Liver (tissue), 9 donors: ENCODE measurements around the gene TMPRSS3. TPM values are rescaled to one million over a fixed set of nuclear protein-coding genes. Genes with fewer than 3 reads are reported as not detected.

Experiments used
- DNase-seq: peaks from one replicate; pipeline ENCODE4 v3.0.0-alpha.2; 2017; ENCODE audit warnings: low spot score
- H3K27ac ChIP-seq, 2 donors: one replicate each; pipeline ENCODE4 v1.7.0; 2013; ENCODE audit warnings: inconsistent platforms in 2 of 2, low read length in 2 of 2, control low read depth in 1 of 2, low read depth in 1 of 2, mild to moderate bottlenecking in 1 of 2
- H3K27me3 ChIP-seq, 4 donors: one replicate each; pipeline versions ENCODE4 v1.6.1 to v1.7.0; 2013; ENCODE audit warnings: low read length in 3 of 4, inconsistent platforms in 1 of 4, mild to moderate bottlenecking in 1 of 4, moderate library complexity in 1 of 4; ENCODE audit not compliant: control insufficient read depth in 4 of 4, insufficient read depth in 4 of 4
- H3K36me3 ChIP-seq, 4 donors: one replicate each; pipeline versions ENCODE4 v1.6.1 to v1.7.0; 2013; ENCODE audit warnings: low read length in 3 of 4, mild to moderate bottlenecking in 3 of 4, low read depth in 1 of 4, moderate library complexity in 1 of 4; ENCODE audit not compliant: control insufficient read depth in 4 of 4, insufficient read depth in 3 of 4
- H3K4me1 ChIP-seq, 4 donors: one replicate each; pipeline versions ENCODE4 v1.6.1 to v1.7.0; 2013; ENCODE audit warnings: low read length in 3 of 4, mild to moderate bottlenecking in 3 of 4, moderate library complexity in 1 of 4; ENCODE audit not compliant: control insufficient read depth in 4 of 4, insufficient read depth in 4 of 4
- H3K4me3 ChIP-seq, 3 donors: one replicate each; pipeline versions ENCODE4 v1.6.1 to v1.7.0; 2013; ENCODE audit warnings: low read length in 3 of 3, control low read depth in 1 of 3, low read depth in 1 of 3, mild to moderate bottlenecking in 1 of 3
- H3K9ac ChIP-seq, 2 donors: one replicate each; pipeline ENCODE4 v1.7.0; 2013; ENCODE audit warnings: low read length in 2 of 2, mild to moderate bottlenecking in 2 of 2, moderate library complexity in 2 of 2, control low read depth in 1 of 2, low read depth in 1 of 2
- H3K9me3 ChIP-seq, 4 donors: one replicate each; pipeline versions ENCODE4 v1.6.1 to v1.7.0; 2013; ENCODE audit warnings: low read length in 3 of 4; ENCODE audit not compliant: control insufficient read depth in 4 of 4
- EGR1 ChIP-seq, 2 donors: IDR thresholded peaks; 2 replicates each; pipeline ENCODE4 v1.6.1; 2016 to 2018; ENCODE audit warnings: antibody characterized with exemption in 2 of 2, low read depth in 2 of 2
- FOXA1 ChIP-seq: IDR thresholded peaks from 2 replicates; pipeline ENCODE4 v1.6.1; 2016; ENCODE audit warnings: antibody characterized with exemption
- FOXA2 ChIP-seq: IDR thresholded peaks from 2 replicates; pipeline ENCODE4 v1.6.1; 2016; ENCODE audit warnings: antibody characterized with exemption
- GABPA ChIP-seq, 2 donors: IDR thresholded peaks in 1 of 2; conservative IDR thresholded peaks in 1 of 2; 2 replicates each; pipeline ENCODE4 v1.6.1; 2016; ENCODE audit warnings: antibody characterized with exemption in 2 of 2, mild to moderate bottlenecking in 1 of 2, moderate library complexity in 1 of 2
- HNF4A ChIP-seq, 2 donors: conservative IDR thresholded peaks; 2 replicates each; pipeline ENCODE4 v1.6.1; 2016; ENCODE audit warnings: antibody characterized with exemption in 2 of 2, mild to moderate bottlenecking in 2 of 2
- HNF4G ChIP-seq: IDR thresholded peaks from 2 replicates; pipeline ENCODE4 v1.6.1; 2016; ENCODE audit warnings: antibody characterized with exemption
- JUND ChIP-seq, 2 donors: IDR thresholded peaks; 2 replicates each; pipeline ENCODE4 v1.6.1; 2016; ENCODE audit warnings: antibody characterized with exemption in 2 of 2
- NR2F2 ChIP-seq: IDR thresholded peaks from 2 replicates; pipeline ENCODE4 v1.6.1; 2016; ENCODE audit warnings: antibody characterized with exemption
- RAD21 ChIP-seq, 2 donors: IDR thresholded peaks; 2 replicates each; pipeline ENCODE4 v1.6.1; 2016; ENCODE audit warnings: antibody characterized with exemption in 2 of 2, mild to moderate bottlenecking in 2 of 2
- RXRA ChIP-seq, 2 donors: IDR thresholded peaks; 2 replicates each; pipeline ENCODE4 v1.6.1; 2017 to 2018; ENCODE audit warnings: antibody characterized with exemption in 2 of 2, mild to moderate bottlenecking in 1 of 2
- SP1 ChIP-seq: IDR thresholded peaks from 2 replicates; pipeline ENCODE4 v1.6.1; 2018; ENCODE audit warnings: antibody characterized with exemption, mild to moderate bottlenecking
- TAF1 ChIP-seq: conservative IDR thresholded peaks from 2 replicates; pipeline ENCODE4 v1.6.1; 2016; ENCODE audit warnings: antibody characterized with exemption, mild to moderate bottlenecking
- YY1 ChIP-seq: IDR thresholded peaks from 2 replicates; pipeline ENCODE4 v1.6.1; 2016; ENCODE audit warnings: antibody characterized with exemption, mild to moderate bottlenecking
- WGBS: extraction: QIAGEN DNeasy Blood & Tissue Kit; methylation state at CpG from one replicate; pipeline ENCODE4 v1.1.7; 2013; 5-methylcytosine and 5-hydroxymethylcytosine counted together
- polyA plus RNA-seq, 2 donors: library from polyadenylated mRNA; stranded (reverse) in 1 of 2; unstranded in 1 of 2; fragments of 200-250 nt in 1 of 2; fragments of >200 nt in 1 of 2; fragmentation: Nextera tagmentation in 1 of 2; extraction: Ambion mirVana in 1 of 2; gene quantifications; one replicate each; pipeline versions ENCODE4 v1.2.1 to v1.2.3, GENCODE V29; 2013 to 2015
- total RNA-seq, 2 donors: library from RNA; depleted of rRNA; stranded (reverse); fragments of >200 nt; gene quantifications; one replicate each; pipeline ENCODE4 v1.2.3, GENCODE V29; 2014
- TF ChIP-seq, protein P1 (sequence below): IDR thresholded peaks from 2 replicates; pipeline ENCODE4 v1.6.1; 2016; ENCODE audit warnings: antibody characterized with exemption
- TF ChIP-seq, protein P2 (sequence below): IDR thresholded peaks from 2 replicates; pipeline ENCODE4 v1.6.1; 2016; ENCODE audit warnings: antibody characterized with exemption
- TF ChIP-seq, protein P3 (sequence below): IDR thresholded peaks from 2 replicates; pipeline ENCODE4 v1.6.1; 2016; ENCODE audit warnings: antibody characterized with exemption
- TF ChIP-seq, protein P4 (sequence below): IDR thresholded peaks from 2 replicates; pipeline ENCODE4 v1.6.1; 2016; ENCODE audit warnings: antibody characterized with exemption, mild to moderate bottlenecking
- TF ChIP-seq, protein P5 (sequence below): fragments of 150-350 bp; IDR thresholded peaks from 2 replicates; pipeline ENCODE4 v1.5.1; 2017; ENCODE audit warnings: improper control_type of control experiment, low read depth, low read length; ENCODE audit not compliant: missing input control
- donor health status: healthy.
- donor health status: healthy.
- donor health status: healthy.
- donor health status: healthy.
- donor health status: healthy.

TMPRSS3 gene
- total and polyA plus RNA-seq, 4 donors: 0.25 to 0.50 TPM; not detected in 2

DNA sequence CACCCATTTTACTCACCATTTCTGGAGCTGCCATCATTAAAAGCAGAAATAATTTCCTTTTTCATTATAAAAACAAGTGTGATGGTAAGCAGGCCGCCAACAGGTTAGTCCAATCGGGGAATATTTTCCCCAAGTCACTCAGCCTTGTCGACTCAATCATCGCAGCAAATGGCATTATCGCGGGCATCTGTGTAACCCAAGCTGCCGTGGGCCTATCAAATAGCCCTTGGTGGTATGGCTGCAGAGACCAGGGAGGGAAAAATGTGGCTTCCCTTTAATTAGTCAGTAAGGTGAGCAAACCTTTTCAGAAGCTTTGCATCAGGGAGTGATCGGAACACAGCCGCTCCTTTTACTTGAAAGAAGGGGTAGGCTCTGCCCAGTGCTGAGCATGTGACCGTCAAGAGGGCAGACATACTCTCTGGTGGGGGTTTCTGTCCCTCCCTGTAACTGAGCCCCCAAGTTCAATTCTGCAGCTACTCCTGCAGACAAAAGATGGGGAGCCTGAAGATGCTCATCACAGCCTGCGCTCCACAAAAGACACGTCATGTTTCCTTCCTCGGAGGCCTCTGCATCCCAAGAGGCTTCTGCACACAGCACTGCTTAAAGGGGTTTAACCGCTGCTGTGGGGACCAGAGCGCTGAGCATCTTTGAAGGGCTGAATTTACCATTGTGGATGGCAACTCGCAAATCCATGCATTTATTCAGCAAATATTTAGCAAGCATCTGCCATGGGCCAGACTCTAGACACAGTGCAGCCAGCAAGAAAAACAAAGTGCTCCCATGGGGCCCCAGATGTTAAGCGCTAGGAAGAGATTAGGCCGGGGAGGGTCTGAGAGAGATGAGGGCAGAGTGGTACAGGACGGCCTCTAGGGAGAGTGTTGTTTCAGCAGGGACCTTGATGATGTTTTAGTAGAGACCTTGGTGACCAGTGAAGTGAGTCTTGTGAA lies 1.2 kb upstream of the TMPRSS3 start:
- H3K4me1 ChIP-seq: no peaks in the 10 kb centered on the region
- H3K27ac ChIP-seq: no peak overlapping the region
- DNase-seq: no peak
- 83% methylated on average over 19 of the region's 19 CpGs for WGBS
- H3K36me3 ChIP-seq: no peaks in the 10 kb centered on the region
- no peak overlapping the region for H3K9ac ChIP-seq
- no peaks in the 10 kb centered on the region for H3K9me3 ChIP-seq
- H3K27me3 ChIP-seq: peaks cover 0 to 4% (median 0%) of the 10 kb centered on the region in 4 donors
- no peak overlapping the region for H3K4me3 ChIP-seq
- TF ChIP-seq NR2F2 (no peak), GABPA (IDR thresholded peaks at IDR 0.05 in 1 of 2, conservative IDR thresholded peaks at IDR 0.05 in 1 of 2) (no peak), TAF1 (no peak), SP1 (no peak), RXRA (IDR thresholded peaks at IDR 0.05) (no peak), FOXA1 (no peak), FOXA2 (no peak), HNF4A (conservative IDR thresholded peaks at IDR 0.05) (no peak), HNF4G (no peak), RAD21 (IDR thresholded peaks at IDR 0.05) (no peak), EGR1 (IDR thresholded peaks at IDR 0.05; ENCODE audit: low read depth in 2 of 2) (no peak), YY1 (no peak), JUND (IDR thresholded peaks at IDR 0.05) (no peak)
- TF ChIP-seq, protein P1, sequence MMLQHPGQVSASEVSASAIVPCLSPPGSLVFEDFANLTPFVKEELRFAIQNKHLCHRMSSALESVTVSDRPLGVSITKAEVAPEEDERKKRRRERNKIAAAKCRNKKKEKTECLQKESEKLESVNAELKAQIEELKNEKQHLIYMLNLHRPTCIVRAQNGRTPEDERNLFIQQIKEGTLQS: no peak
- TF ChIP-seq, protein P2, sequence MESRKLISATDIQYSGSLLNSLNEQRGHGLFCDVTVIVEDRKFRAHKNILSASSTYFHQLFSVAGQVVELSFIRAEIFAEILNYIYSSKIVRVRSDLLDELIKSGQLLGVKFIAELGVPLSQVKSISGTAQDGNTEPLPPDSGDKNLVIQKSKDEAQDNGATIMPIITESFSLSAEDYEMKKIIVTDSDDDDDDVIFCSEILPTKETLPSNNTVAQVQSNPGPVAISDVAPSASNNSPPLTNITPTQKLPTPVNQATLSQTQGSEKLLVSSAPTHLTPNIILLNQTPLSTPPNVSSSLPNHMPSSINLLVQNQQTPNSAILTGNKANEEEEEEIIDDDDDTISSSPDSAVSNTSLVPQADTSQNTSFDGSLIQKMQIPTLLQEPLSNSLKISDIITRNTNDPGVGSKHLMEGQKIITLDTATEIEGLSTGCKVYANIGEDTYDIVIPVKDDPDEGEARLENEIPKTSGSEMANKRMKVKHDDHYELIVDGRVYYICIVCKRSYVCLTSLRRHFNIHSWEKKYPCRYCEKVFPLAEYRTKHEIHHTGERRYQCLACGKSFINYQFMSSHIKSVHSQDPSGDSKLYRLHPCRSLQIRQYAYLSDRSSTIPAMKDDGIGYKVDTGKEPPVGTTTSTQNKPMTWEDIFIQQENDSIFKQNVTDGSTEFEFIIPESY: no peak
- TF ChIP-seq, protein P3, sequence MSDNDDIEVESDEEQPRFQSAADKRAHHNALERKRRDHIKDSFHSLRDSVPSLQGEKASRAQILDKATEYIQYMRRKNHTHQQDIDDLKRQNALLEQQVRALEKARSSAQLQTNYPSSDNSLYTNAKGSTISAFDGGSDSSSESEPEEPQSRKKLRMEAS: no peak
- TF ChIP-seq, protein P4, sequence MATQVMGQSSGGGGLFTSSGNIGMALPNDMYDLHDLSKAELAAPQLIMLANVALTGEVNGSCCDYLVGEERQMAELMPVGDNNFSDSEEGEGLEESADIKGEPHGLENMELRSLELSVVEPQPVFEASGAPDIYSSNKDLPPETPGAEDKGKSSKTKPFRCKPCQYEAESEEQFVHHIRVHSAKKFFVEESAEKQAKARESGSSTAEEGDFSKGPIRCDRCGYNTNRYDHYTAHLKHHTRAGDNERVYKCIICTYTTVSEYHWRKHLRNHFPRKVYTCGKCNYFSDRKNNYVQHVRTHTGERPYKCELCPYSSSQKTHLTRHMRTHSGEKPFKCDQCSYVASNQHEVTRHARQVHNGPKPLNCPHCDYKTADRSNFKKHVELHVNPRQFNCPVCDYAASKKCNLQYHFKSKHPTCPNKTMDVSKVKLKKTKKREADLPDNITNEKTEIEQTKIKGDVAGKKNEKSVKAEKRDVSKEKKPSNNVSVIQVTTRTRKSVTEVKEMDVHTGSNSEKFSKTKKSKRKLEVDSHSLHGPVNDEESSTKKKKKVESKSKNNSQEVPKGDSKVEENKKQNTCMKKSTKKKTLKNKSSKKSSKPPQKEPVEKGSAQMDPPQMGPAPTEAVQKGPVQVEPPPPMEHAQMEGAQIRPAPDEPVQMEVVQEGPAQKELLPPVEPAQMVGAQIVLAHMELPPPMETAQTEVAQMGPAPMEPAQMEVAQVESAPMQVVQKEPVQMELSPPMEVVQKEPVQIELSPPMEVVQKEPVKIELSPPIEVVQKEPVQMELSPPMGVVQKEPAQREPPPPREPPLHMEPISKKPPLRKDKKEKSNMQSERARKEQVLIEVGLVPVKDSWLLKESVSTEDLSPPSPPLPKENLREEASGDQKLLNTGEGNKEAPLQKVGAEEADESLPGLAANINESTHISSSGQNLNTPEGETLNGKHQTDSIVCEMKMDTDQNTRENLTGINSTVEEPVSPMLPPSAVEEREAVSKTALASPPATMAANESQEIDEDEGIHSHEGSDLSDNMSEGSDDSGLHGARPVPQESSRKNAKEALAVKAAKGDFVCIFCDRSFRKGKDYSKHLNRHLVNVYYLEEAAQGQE: no peak
- TF ChIP-seq, protein P5, sequence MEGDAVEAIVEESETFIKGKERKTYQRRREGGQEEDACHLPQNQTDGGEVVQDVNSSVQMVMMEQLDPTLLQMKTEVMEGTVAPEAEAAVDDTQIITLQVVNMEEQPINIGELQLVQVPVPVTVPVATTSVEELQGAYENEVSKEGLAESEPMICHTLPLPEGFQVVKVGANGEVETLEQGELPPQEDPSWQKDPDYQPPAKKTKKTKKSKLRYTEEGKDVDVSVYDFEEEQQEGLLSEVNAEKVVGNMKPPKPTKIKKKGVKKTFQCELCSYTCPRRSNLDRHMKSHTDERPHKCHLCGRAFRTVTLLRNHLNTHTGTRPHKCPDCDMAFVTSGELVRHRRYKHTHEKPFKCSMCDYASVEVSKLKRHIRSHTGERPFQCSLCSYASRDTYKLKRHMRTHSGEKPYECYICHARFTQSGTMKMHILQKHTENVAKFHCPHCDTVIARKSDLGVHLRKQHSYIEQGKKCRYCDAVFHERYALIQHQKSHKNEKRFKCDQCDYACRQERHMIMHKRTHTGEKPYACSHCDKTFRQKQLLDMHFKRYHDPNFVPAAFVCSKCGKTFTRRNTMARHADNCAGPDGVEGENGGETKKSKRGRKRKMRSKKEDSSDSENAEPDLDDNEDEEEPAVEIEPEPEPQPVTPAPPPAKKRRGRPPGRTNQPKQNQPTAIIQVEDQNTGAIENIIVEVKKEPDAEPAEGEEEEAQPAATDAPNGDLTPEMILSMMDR: no peak
